GM21825 (cell line): ENCODE results near the gene ALDH1A1.

ENCODE experiments used
- ATAC-seq: cut with Tn5 transposase; IDR thresholded peaks from one replicate; pipeline ENCODE4 v1.9.1; 2021; ENCODE audit warnings: mild to moderate bottlenecking, moderate library complexity; ENCODE audit not compliant: unreplicated experiment

Gene ALDH1A1

GRCh38 chr9:72952914-72953313, at the start of gene ALDH1A1:
TSS of gene ALDH1A1 (minus strand) at chr9:72953053. CDS start at chr9:72953000, 53 bp downstream.
- ATAC-seq = no peak

GRCh38 chr9:73001860-73002259, 49.0 kb upstream of the ALDH1A1 start:
- ATAC-seq = no peak

- no peak for ATAC-seq
Measured at GRCh38 chr9:72998363-72998762, 45.5 kb upstream of the ALDH1A1 start.

- no peak for ATAC-seq
Measured at GRCh38 chr9:72997387-72997995, 44.6 kb upstream of the ALDH1A1 start.

- ATAC-seq = no peak
Measured at GRCh38 chr9:72996684-72997314, 43.9 kb upstream of the ALDH1A1 start.

GRCh38 chr9:72996114-72996513, 43.3 kb upstream of the ALDH1A1 start:
- ATAC-seq = no peak

- no peak for ATAC-seq
Measured at GRCh38 chr9:72995131-72996024, 42.5 kb upstream of the ALDH1A1 start.

GRCh38 chr9:72991772-72992171, 38.9 kb upstream of the ALDH1A1 start:
- ATAC-seq = no peak

- ATAC-seq = no peak
Measured at GRCh38 chr9:72990397-72991182, 37.7 kb upstream of the ALDH1A1 start.

GRCh38 chr9:72986522-72987116, 33.8 kb upstream of the ALDH1A1 start:
- ATAC-seq = no peak

GRCh38 chr9:72985746-72986145, 32.9 kb upstream of the ALDH1A1 start:
- no peak for ATAC-seq

GRCh38 chr9:72984991-72985390, 32.1 kb upstream of the ALDH1A1 start:
- ATAC-seq = no peak

- ATAC-seq = no peak
Measured at GRCh38 chr9:72984226-72984947, 31.5 kb upstream of the ALDH1A1 start.

- no peak for ATAC-seq
Measured at GRCh38 chr9:72983512-72984225, 30.8 kb upstream of the ALDH1A1 start.

GRCh38 chr9:72983056-72983455, 30.2 kb upstream of the ALDH1A1 start:
- no peak for ATAC-seq

GRCh38 chr9:72982146-72982799, 29.4 kb upstream of the ALDH1A1 start:
- ATAC-seq = no peak

- ATAC-seq = no peak
Measured at GRCh38 chr9:72981433-72981832, 28.6 kb upstream of the ALDH1A1 start.

GRCh38 chr9:72980600-72981265, 27.9 kb upstream of the ALDH1A1 start:
- no peak for ATAC-seq
